ENCODE results near the gene RBM5.

- TF ChIP-seq EZH2 (IDR thresholded peaks at IDR 0.05; ENCODE audit: borderline replicate concordance, low read length) = no peak
- TF ChIP-seq CTCF (IDR thresholded peaks at IDR 0.05; ENCODE audit: low read length) = no peak
Observed at GRCh38 chr3:50088725-50089608, at the start of gene RBM5.

Measured in OCI-LY1 (cell line).